Progenitor cell of endocrine pancreas (in vitro differentiated cells): Measurements from ENCODE around the gene ADGRA1. TPM values are rescaled to one million over a fixed set of nuclear protein-coding genes. Genes with fewer than 3 reads are reported as not detected.

ENCODE experiments used
- DNase-seq: peaks from one replicate; pipeline ENCODE4 v3.0.0; 2021; ENCODE audit warnings: low spot score; ENCODE audit not compliant: unreplicated experiment
- H3K27ac Mint-ChIP-seq: 2 replicates; pipeline ENCODE4 v1.8.0; 2021; ENCODE audit warnings: mild to moderate bottlenecking, moderate library complexity, mixed read lengths
- H3K27me3 Mint-ChIP-seq: 2 replicates; pipeline ENCODE4 v1.8.0; 2021; ENCODE audit warnings: mixed read lengths
- H3K36me3 Mint-ChIP-seq: 2 replicates; pipeline ENCODE4 v1.8.0; 2022; ENCODE audit warnings: mixed read lengths; ENCODE audit not compliant: insufficient read depth
- H3K4me1 Mint-ChIP-seq: 2 replicates; pipeline ENCODE4 v1.8.0; 2021; ENCODE audit warnings: low read depth, mixed read lengths
- H3K4me3 Mint-ChIP-seq: 2 replicates; pipeline ENCODE4 v1.8.0; 2021; ENCODE audit warnings: low read depth, mild to moderate bottlenecking, moderate library complexity, mixed read lengths
- H3K9me3 Mint-ChIP-seq: 2 replicates; pipeline ENCODE4 v1.8.0; 2021; ENCODE audit warnings: low read depth, mixed read lengths
- total RNA-seq: library from RNA; stranded (reverse); gene quantifications from 2 replicates; pipeline ENCODE4 v1.2.1, GENCODE V29; 2021
- TF ChIP-seq, protein P1 (sequence below): fragments of 200-600 bp; sonication (generic); IDR thresholded peaks from one replicate; pipeline ENCODE4 v1.5.0; 2021; ENCODE audit warnings: antibody characterized with exemption, mild to moderate bottlenecking; ENCODE audit not compliant: unreplicated experiment

The ADGRA1 gene
- total RNA-seq, 1 donor from 2014 or later = 1.2 TPM

DNA sequence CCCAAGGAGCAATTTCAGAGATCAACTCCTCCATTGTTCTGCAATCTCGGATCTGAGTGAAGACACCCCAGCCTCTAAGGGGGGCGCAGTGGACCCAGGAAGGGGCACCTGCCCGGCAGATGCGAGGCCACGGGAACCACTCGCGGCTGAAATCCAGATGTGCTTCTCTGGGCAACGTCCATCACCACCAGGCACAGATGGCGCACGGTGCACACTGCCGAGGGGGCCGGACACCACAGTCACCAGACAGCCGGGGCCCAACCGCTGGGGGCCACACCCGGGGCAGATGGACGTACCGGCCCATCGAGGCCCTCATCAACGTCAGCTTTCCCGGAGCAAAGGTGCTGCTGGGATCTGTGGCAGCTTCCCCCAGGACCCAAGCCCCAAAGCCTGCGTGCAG, 16.9 kb upstream of the ADGRA1 start:
- Mint-ChIP-seq H3K36me3 (no peaks in the 10 kb centered on the region), H3K4me1 (no peaks in the 10 kb centered on the region), H3K4me3 (no peak overlapping the region), H3K27me3 (peaks cover 11% of the 10 kb centered on the region), H3K27ac (no peak overlapping the region), H3K9me3 (no peaks in the 10 kb centered on the region)
- DNase-seq = no peak
- TF ChIP-seq, protein P1, sequence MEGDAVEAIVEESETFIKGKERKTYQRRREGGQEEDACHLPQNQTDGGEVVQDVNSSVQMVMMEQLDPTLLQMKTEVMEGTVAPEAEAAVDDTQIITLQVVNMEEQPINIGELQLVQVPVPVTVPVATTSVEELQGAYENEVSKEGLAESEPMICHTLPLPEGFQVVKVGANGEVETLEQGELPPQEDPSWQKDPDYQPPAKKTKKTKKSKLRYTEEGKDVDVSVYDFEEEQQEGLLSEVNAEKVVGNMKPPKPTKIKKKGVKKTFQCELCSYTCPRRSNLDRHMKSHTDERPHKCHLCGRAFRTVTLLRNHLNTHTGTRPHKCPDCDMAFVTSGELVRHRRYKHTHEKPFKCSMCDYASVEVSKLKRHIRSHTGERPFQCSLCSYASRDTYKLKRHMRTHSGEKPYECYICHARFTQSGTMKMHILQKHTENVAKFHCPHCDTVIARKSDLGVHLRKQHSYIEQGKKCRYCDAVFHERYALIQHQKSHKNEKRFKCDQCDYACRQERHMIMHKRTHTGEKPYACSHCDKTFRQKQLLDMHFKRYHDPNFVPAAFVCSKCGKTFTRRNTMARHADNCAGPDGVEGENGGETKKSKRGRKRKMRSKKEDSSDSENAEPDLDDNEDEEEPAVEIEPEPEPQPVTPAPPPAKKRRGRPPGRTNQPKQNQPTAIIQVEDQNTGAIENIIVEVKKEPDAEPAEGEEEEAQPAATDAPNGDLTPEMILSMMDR = no peak

DNA sequence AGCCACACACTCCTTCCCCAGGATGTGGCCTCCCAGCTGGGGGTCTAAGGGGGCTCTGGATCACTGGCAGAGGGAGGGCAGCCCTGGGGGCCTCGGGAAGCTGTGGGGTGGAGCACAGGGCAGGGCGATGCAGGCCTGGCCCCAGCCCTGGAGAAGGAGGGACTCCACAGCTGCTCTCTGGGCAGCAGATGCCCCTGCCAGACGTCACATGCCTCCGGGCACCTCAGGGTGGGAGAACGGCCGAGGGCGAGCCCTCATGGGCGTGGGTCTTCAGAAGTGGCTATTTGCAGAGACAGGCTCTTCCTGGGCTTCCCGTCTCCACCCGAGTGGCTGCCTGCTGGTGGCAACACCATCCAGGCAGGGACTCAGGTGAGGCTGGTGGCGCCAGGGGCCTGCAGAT, 16.0 kb upstream of the ADGRA1 start:
- no peak for DNase-seq
- Mint-ChIP-seq H3K4me3 (no peak overlapping the region), H3K9me3 (no peaks in the 10 kb centered on the region), H3K27me3 (peaks cover 11% of the 10 kb centered on the region), H3K27ac (no peak overlapping the region), H3K36me3 (no peaks in the 10 kb centered on the region), H3K4me1 (no peaks in the 10 kb centered on the region)
- TF ChIP-seq, protein P1 = no peak

DNA sequence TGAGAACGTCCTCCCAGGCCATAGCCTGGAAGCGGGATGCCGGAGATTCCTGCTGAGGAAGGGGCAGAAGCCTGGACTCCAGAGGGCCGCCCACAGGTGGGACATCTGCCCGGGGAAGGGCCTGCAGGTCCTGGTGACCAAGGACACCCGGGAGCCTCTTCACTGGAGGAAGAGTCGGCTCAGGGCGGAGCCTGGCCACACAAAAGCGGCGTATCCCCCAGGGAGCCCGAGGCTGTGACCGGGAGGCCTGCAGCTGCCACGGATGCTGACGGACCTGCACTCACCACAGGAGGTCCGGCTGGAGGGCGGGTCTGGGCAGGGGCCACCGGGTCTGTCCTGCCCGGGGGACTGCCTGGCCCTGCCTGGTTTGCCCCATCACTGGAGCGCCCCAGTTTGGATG, 15.5 kb upstream of the ADGRA1 start:
- Mint-ChIP-seq H3K4me1 (no peaks in the 10 kb centered on the region), H3K36me3 (no peaks in the 10 kb centered on the region), H3K9me3 (no peaks in the 10 kb centered on the region), H3K4me3 (no peak overlapping the region), H3K27ac (no peak overlapping the region), H3K27me3 (peaks cover 8% of the 10 kb centered on the region)
- no peak for DNase-seq
- TF ChIP-seq, protein P1 = no peak

DNA sequence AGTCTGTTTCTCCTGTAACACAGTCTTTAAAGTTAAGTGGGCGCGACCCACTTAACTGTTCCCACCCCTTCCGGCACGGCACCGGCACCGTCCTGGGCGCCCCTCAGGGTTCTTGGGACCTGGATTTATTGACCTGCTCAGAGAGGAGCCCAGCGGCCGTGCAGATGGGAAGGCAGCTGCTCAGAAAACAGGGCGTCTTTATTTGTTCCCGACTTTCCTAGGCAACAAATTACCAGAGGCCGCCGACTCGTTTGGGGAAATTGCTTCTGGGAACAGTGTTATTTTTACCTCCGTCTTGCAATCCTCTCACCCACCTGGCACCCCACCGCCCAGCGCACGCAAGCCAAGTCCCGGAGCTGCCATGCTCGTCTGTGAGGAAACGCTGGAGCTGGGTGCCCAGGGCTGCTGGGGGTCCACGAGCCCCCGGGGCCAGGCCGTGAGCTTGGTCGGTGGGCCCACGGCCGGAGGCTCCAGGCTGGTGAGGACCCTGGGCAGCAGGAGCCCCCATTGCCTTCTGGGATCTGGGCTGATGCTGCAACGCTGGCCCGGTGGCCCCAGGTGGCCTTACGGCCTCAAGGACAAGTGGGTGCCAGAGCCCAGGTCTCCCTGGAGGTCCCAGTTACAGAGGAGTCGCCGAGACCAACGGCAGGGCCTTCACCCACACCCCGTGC, 14.9 kb upstream of the ADGRA1 start:
- H3K4me1 Mint-ChIP-seq = no peaks in the 10 kb centered on the region
- no peak overlapping the region for H3K27ac Mint-ChIP-seq
- no peaks in the 10 kb centered on the region for H3K36me3 Mint-ChIP-seq
- H3K4me3 Mint-ChIP-seq = no peak overlapping the region
- no peaks in the 10 kb centered on the region for H3K9me3 Mint-ChIP-seq
- peaks cover 5% of the 10 kb centered on the region for H3K27me3 Mint-ChIP-seq
- TF ChIP-seq, protein P1 = no peak
- DNase-seq = no peak

DNA sequence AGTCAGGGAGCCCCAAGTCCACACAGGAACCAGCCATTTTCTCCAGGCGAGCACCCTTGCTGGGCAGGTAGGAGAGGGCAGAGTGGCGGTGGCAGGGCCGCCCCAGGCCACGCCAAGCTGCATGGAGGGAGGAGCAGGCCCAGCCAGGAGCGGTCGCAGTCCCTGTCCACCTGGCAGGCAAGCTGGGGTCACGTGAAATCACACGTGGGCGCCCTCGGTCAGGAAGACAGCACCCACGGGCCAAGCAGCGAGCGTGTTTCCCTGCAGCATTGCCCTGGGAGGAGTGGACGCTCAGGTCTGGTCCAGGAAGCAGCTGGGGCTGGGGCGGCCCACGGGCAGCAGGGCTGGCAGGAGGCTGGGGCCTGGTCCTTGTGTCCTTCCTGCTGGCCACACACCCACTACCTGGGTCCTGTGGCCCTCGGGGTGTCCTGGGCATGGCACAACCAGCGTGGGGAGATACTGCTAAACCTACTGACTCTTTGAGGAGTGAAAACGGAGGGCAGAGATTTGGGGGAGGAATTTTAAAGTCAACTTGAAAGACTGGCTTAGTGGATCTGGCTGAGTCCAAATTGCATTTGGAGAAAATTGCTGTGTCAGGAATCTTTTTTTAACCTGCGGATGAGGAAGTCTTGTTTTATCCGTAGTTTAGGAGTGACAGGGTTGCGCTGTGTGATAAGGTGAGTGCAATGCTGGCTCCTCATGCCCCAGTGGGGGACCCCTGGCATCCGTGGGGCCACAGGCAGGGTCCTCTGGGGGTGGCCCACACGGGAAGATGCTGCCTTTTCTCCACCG, 12.2 kb upstream of the ADGRA1 start:
- no peaks in the 10 kb centered on the region for H3K4me1 Mint-ChIP-seq
- H3K27ac Mint-ChIP-seq = no peak overlapping the region
- no peak overlapping the region for H3K4me3 Mint-ChIP-seq
- no peaks in the 10 kb centered on the region for H3K9me3 Mint-ChIP-seq
- peaks cover 7% of the 10 kb centered on the region for H3K27me3 Mint-ChIP-seq
- TF ChIP-seq, protein P1 = no peak
- no peaks in the 10 kb centered on the region for H3K36me3 Mint-ChIP-seq
- no peak for DNase-seq
